NCI-H82 (cell line): ENCODE data around the gene PIGZ.

Experiments used
- DNase-seq: peaks from one replicate; lab custom pipeline; 2025; lab: John Stamatoyannopoulos, UW

The PIGZ gene

GRCh38 chr3:196983186-196983585, 14.6 kb upstream of the PIGZ start:
- DNase-seq, result no peak

- DNase-seq, result no peak
Observed at GRCh38 chr3:196981657-196982056, 13.0 kb upstream of the PIGZ start.

GRCh38 chr3:196979545-196979944, 10.9 kb upstream of the PIGZ start:
- no peak for DNase-seq

GRCh38 chr3:196976941-196977340, 8.3 kb upstream of the PIGZ start:
- no peak for DNase-seq

- DNase-seq, result no peak
Observed at GRCh38 chr3:196975349-196975748, 6.7 kb upstream of the PIGZ start.

- DNase-seq, result no peak
Observed at GRCh38 chr3:196974661-196975060, 6.0 kb upstream of the PIGZ start.

- peak; percentile 39 for DNase-seq
Observed at GRCh38 chr3:196971094-196971698, 2.6 kb upstream of the PIGZ start.

- no peak for DNase-seq
Observed at GRCh38 chr3:196970547-196971093, 2.0 kb upstream of the PIGZ start.

GRCh38 chr3:196969660-196970546, 1.3 kb upstream of the PIGZ start:
- DNase-seq, result peak; percentile 81

GRCh38 chr3:196969134-196969659, 564 bp upstream of the PIGZ start:
- DNase-seq, result peak; percentile 60

- no peak for DNase-seq
Observed at GRCh38 chr3:196967412-196968232, 1.0 kb downstream of the PIGZ start.

- DNase-seq, result no peak
Observed at GRCh38 chr3:196966526-196967401, 1.9 kb downstream of the PIGZ start.

- DNase-seq, result no peak
Observed at GRCh38 chr3:196965804-196966173, 2.8 kb downstream of the PIGZ start.

- no peak for DNase-seq
Observed at GRCh38 chr3:196965112-196965803, 3.4 kb downstream of the PIGZ start.

GRCh38 chr3:196963631-196963953, 5.0 kb downstream of the PIGZ start:
- DNase-seq, result no peak

- no peak for DNase-seq
Observed at GRCh38 chr3:196962930-196963630, 5.6 kb downstream of the PIGZ start.

- peak; percentile 99 for DNase-seq
Observed at GRCh38 chr3:196962108-196962929, 6.3 kb downstream of the PIGZ start.

- DNase-seq, result no peak
Observed at GRCh38 chr3:196954832-196955231, 13.8 kb downstream of the PIGZ start.

- DNase-seq, result no peak
Observed at GRCh38 chr3:196951371-196951770, 17.3 kb downstream of the PIGZ start.
